HG03175 (cell line): ENCODE data around the gene AIP.

ENCODE experiments used
- ATAC-seq: cut with Tn5 transposase; IDR thresholded peaks from one replicate; pipeline ENCODE4 v1.9.1; 2021; ENCODE audit warnings: mild to moderate bottlenecking, moderate library complexity; ENCODE audit not compliant: unreplicated experiment

Gene AIP

GRCh38 chr11:67525275-67525976, 42.6 kb downstream of the AIP start:
- ATAC-seq = no peak

- no peak for ATAC-seq
Measured at GRCh38 chr11:67528376-67528775, 45.5 kb downstream of the AIP start.

- no peak for ATAC-seq
Measured at GRCh38 chr11:67530282-67530592, 47.4 kb downstream of the AIP start.

DNA sequence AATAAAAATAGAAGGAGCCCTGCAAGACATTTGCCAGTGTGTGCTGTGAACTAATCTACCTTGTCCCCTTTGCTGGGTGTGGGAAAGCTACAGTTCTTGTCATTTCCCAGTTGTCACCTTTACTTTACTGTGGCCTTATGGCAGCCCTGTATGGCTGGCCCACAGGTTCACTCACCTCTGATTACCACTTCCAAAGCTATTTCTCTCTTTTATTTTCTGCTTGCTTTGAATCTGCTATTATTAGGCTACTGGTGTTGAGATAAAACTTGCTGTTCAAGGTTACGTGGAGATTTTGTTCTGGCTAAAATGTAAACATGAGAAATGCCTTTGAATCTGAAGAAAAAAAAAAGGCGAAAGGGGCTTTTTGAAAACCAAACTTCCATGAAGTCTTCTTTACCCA, 50.1 kb downstream of the AIP start:
- no peak for ATAC-seq

GRCh38 chr11:67534070-67534679, 51.3 kb downstream of the AIP start:
- no peak for ATAC-seq

DNA sequence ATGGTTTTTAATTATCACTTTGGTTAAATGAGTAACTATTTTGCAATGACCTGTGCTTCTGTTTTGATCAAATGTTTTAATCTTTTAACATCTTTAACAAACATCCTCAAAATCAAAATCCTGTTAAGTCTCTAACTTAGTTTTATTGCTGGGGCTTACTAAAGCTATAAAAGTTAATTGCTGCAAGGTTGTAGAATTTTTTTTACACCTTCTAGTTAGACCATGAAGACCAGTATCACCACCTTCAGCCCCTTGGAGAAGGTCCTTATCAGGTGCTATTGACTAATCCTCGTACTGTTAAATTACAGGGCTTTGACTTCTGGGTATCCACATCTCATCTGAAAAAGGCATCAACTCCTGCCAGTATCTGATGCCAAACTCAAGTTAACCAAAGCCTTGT, 52.7 kb downstream of the AIP start:
- no peak for ATAC-seq

GRCh38 chr11:67538306-67538705, 55.5 kb downstream of the AIP start:
- no peak for ATAC-seq

DNA sequence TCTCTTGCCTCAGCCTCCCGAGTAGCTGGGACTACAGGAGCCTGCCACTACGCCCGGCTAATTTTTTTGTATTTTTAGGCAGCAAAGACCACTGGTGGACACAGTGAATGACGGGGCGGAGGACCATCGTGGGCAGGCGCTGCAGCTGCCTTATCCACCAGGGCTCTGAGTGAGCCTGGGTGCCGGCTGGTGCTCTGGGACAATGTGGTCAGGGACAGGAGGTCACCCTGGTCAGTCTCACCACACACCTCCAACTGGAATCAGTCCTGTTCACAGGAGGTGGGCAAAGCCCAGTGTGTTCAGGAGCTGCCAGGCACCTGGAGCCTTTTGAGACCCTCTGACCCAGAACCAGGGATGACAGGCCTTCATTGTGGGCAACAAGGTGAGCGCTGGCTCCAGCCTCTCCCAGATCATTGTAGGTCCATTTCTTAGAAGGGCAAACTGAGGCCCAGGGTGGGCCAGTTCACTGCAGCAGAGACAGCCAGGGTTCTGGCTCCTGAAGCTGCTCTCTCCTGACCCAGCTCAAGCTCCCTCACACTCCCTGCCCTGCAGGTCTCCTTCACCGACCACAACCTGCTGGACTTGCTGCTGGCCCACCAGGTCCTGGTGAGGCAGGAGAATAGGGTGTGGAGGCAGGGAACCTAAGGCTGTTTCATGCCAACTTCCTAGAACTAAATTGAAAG, 56.1 kb downstream of the AIP start:
- no peak for ATAC-seq

GRCh38 chr11:67539550-67539949, 56.7 kb downstream of the AIP start:
- no peak for ATAC-seq
